Esophagus squamous epithelium (tissue), 4 donors: ENCODE measurements around the gene FBXL12.
A peak's percentile ranks its signal among the peaks of the same experiment; 100 is the strongest.

Source experiments
- POLR2A ChIP-seq, 4 donors: fragments of 450-650 bp; IDR thresholded peaks; one replicate each; pipeline ENCODE4 v1.6.1; 2017; ENCODE audit warnings: antibody characterized with exemption in 4 of 4, mild to moderate bottlenecking in 4 of 4, moderate library complexity in 3 of 4
- TF ChIP-seq, protein P1 (sequence below), 6 experiments: fragments of 450-650 bp in 4 of 6; fragments of 200-600 bp in 2 of 6; sonication (generic) in 2 of 6; IDR thresholded peaks; one replicate each; pipeline ENCODE4 v1.5.1; 2016 to 2019; ENCODE audit warnings: antibody characterized with exemption in 6 of 6, mild to moderate bottlenecking in 4 of 6, moderate library complexity in 4 of 6

DNA sequence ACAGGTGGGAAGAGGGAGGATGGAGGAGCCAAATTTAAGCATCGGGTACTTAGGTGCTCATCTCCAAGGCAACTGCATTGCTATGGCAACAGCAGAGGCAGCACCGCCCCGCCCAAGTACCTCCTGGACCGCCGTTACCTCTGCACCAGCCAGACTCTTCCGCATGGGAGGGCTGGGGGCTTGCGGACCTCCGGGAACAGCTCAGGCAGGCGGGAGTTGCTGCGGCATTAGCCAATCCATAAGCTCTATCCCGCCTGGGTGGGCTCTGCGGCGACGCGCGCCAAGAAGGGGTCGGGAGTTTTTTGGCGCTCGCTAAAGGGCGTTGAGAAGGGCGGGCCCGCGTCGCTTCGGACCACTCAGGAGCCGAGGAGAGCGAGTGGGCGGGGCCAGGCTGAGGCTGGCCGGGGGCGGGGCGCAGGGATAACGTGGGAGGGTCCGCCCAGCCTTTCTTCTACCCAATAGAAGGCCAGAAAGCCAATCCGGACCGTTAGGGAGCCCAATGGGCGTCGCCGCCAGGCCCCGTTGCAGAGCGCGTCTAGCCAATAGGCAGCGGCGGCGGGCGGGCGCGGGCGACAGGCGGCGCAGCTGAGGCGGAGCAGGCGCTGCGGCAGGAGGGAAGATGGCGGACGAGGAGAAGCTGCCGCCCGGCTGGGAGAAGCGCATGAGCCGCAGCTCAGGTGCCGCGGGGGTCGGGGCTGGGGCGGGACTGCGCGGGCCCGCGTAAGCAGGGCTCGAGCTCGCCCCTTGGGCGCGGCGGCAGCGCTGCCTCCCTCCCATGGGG, 16.0 kb upstream of the FBXL12 start, which contains the start of gene PIN1:
- peak in 1 of 4 donors; percentile 22 for TF ChIP-seq POLR2A (IDR thresholded peaks at IDR 0.05)
- TF ChIP-seq, protein P1, sequence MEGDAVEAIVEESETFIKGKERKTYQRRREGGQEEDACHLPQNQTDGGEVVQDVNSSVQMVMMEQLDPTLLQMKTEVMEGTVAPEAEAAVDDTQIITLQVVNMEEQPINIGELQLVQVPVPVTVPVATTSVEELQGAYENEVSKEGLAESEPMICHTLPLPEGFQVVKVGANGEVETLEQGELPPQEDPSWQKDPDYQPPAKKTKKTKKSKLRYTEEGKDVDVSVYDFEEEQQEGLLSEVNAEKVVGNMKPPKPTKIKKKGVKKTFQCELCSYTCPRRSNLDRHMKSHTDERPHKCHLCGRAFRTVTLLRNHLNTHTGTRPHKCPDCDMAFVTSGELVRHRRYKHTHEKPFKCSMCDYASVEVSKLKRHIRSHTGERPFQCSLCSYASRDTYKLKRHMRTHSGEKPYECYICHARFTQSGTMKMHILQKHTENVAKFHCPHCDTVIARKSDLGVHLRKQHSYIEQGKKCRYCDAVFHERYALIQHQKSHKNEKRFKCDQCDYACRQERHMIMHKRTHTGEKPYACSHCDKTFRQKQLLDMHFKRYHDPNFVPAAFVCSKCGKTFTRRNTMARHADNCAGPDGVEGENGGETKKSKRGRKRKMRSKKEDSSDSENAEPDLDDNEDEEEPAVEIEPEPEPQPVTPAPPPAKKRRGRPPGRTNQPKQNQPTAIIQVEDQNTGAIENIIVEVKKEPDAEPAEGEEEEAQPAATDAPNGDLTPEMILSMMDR (IDR thresholded peaks at IDR 0.05) = peak; percentile 46 to 80 (median 59)
